Panc1 (cell line): ENCODE measurements around the gene HSP90AB1. TPM values are rescaled to one million over a fixed set of nuclear protein-coding genes. Genes with fewer than 3 reads are reported as not detected.

Experiments used
- ATAC-seq: fragments of 200-7000 bp; cut with Tn5 transposase; 2 replicates; pipeline ENCODE4 v1.9.1; 2020; ENCODE audit warnings: mild to moderate bottlenecking, moderate library complexity
- BruUV-seq: library from RNA; stranded (reverse); fragments of 400-500 nt; replicated peaks from 2 replicates; lab custom pipeline; 2021; lab: Mats Ljungman, UMichigan
- CTCF ChIA-PET: fragments of 300-600 bp; sonication (Branson Sonifier 250); formaldehyde crosslinking; loops from one replicate; lab custom pipeline; 2022; ENCODE audit warnings: antibody characterized with exemption; lab: Charles Lee
- POLR2A ChIA-PET: fragments of 300-600 bp; sonication (Branson Sonifier 250); formaldehyde crosslinking; loops from one replicate; lab custom pipeline; 2022; ENCODE audit warnings: antibody characterized with exemption; lab: Charles Lee
- DNase-seq: peaks from one replicate; pipeline ENCODE4 v3.0.0-alpha.2; 2010; ENCODE audit warnings: low read depth, low spot score
- H3K27ac ChIP-seq: 2 replicates; pipeline ENCODE4 v1.5.1; 2011; ENCODE audit warnings: mild to moderate bottlenecking, low read length, inconsistent platforms
- H3K27me3 ChIP-seq: fragments of 200-500 bp; sonication (Bioruptor generic); 2 replicates; pipeline ENCODE4 v1.6.0; 2014; ENCODE audit warnings: low read length, inconsistent platforms; ENCODE audit not compliant: control insufficient read depth, insufficient read depth
- H3K36me3 ChIP-seq: fragments of 200-500 bp; sonication (Bioruptor generic); 2 replicates; pipeline ENCODE4 v1.5.1; 2014; ENCODE audit warnings: inconsistent platforms, mild to moderate bottlenecking, low read length, moderate library complexity; ENCODE audit not compliant: control insufficient read depth, insufficient read depth
- H3K4me1 ChIP-seq: 2 replicates; pipeline ENCODE4 v1.5.1; 2011; ENCODE audit warnings: inconsistent platforms, mild to moderate bottlenecking, low read length, moderate library complexity; ENCODE audit not compliant: control insufficient read depth, insufficient read depth
- H3K4me3 ChIP-seq, 2 experiments: 2 replicates each; pipeline ENCODE4 v1.5.1; 2011 to 2012; ENCODE audit warnings: low read depth in 2 of 2, low read length in 2 of 2, mild to moderate bottlenecking in 2 of 2, inconsistent platforms in 1 of 2, moderate library complexity in 1 of 2
- H3K9me3 ChIP-seq: fragments of 200-500 bp; sonication (Bioruptor generic); 2 replicates; pipeline ENCODE4 v1.5.1; 2014; ENCODE audit warnings: low read depth, mild to moderate bottlenecking, inconsistent platforms, low read length, moderate library complexity; ENCODE audit not compliant: control insufficient read depth, insufficient read depth
- CTCF ChIP-seq: fragments of 450-650 bp; IDR thresholded peaks from 2 replicates; pipeline ENCODE4 v1.5.1; 2017; ENCODE audit warnings: mild to moderate bottlenecking
- POLR2AphosphoS5 ChIP-seq: IDR thresholded peaks from 2 replicates; pipeline ENCODE4 v1.6.1; 2012; ENCODE audit warnings: mild to moderate bottlenecking, low read depth, low read length, moderate library complexity
- SIN3A ChIP-seq: IDR thresholded peaks from 2 replicates; pipeline ENCODE4 v1.6.1; 2012; ENCODE audit warnings: low read depth, mild to moderate bottlenecking, low read length, moderate library complexity, borderline replicate concordance; ENCODE audit not compliant: insufficient read depth
- TCF7L2 ChIP-seq: IDR thresholded peaks from 2 replicates; pipeline ENCODE4 v1.6.1; 2011; ENCODE audit warnings: mild to moderate bottlenecking, low read depth, low read length, inconsistent platforms
- in situ Hi-C: cut with HindIII; loops from 2 replicates; pipeline ENCODE4 v1.10.0; 2016; ENCODE audit warnings: low sequenced_read_pairs, low pct_unique_long_range_greater_than_20kb
- intact Hi-C: fragments of 100-400 bp; cut with micrococcal nuclease; formaldehyde crosslinking; loops from one replicate; pipeline ENCODE4 v1.10.0; 2022; ENCODE audit not compliant: unreplicated experiment
- total RNA-seq: library from RNA; stranded (reverse); gene quantifications from one replicate; pipeline ENCODE4 v1.2.1, GENCODE V29; 2021; ENCODE audit not compliant: unreplicated experiment
- TF ChIP-seq, protein P1 (sequence below), 2 experiments: IDR thresholded peaks; 2 replicates each; pipeline ENCODE4 v1.6.1; 2011 to 2012; ENCODE audit warnings: low read depth in 2 of 2, control low read depth in 1 of 2, low read length in 1 of 2, mild to moderate bottlenecking in 1 of 2, moderate library complexity in 1 of 2; ENCODE audit not compliant: insufficient read depth in 1 of 2

Gene HSP90AB1
- total RNA-seq, 1 experiment from 2014 or later: 1,253 TPM

- ChIA-PET POLR2A (interaction anchor here (0.5 kb wide), 1 partner anchor 32 kb away, joined by 3 read pairs; no protein-coding TSS in a partner anchor), CTCF (interaction anchor here (0.6 kb wide), 1 partner anchor 46 kb away, joined by 6 read pairs; no protein-coding TSS in a partner anchor)
- TF ChIP-seq SIN3A (no peak), TCF7L2 (no peak), CTCF (no peak), POLR2AphosphoS5 (no peak)
- TF ChIP-seq, protein P1, sequence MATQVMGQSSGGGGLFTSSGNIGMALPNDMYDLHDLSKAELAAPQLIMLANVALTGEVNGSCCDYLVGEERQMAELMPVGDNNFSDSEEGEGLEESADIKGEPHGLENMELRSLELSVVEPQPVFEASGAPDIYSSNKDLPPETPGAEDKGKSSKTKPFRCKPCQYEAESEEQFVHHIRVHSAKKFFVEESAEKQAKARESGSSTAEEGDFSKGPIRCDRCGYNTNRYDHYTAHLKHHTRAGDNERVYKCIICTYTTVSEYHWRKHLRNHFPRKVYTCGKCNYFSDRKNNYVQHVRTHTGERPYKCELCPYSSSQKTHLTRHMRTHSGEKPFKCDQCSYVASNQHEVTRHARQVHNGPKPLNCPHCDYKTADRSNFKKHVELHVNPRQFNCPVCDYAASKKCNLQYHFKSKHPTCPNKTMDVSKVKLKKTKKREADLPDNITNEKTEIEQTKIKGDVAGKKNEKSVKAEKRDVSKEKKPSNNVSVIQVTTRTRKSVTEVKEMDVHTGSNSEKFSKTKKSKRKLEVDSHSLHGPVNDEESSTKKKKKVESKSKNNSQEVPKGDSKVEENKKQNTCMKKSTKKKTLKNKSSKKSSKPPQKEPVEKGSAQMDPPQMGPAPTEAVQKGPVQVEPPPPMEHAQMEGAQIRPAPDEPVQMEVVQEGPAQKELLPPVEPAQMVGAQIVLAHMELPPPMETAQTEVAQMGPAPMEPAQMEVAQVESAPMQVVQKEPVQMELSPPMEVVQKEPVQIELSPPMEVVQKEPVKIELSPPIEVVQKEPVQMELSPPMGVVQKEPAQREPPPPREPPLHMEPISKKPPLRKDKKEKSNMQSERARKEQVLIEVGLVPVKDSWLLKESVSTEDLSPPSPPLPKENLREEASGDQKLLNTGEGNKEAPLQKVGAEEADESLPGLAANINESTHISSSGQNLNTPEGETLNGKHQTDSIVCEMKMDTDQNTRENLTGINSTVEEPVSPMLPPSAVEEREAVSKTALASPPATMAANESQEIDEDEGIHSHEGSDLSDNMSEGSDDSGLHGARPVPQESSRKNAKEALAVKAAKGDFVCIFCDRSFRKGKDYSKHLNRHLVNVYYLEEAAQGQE (IDR thresholded peaks at IDR 0.05; ENCODE audit: insufficient read depth in 1 of 2, low read depth in 2 of 2, low read length in 1 of 2): no peak
- Histone ChIP-seq H3K27me3 (no peaks in the 10 kb centered on the region), H3K36me3 (no peaks in the 10 kb centered on the region), H3K27ac (no peak overlapping the region), H3K4me3 (no peak overlapping the region), H3K9me3 (no peaks in the 10 kb centered on the region), H3K4me1 (peaks cover 20% of the 10 kb centered on the region)
- in situ Hi-C loops: no loop called here
- DNase-seq (no peak), ATAC-seq (no peak)
- intact Hi-C loops: no loop called here
- no TSS peak for BruUV-seq
Observed at GRCh38 chr6:44207966-44208365, 38.9 kb upstream of the HSP90AB1 start.

- POLR2A ChIA-PET: no interaction called here
- Histone ChIP-seq H3K27ac (no peak overlapping the region), H3K27me3 (no peaks in the 10 kb centered on the region), H3K36me3 (no peaks in the 10 kb centered on the region), H3K9me3 (no peaks in the 10 kb centered on the region), H3K4me3 (no peak overlapping the region), H3K4me1 (peaks cover 3% of the 10 kb centered on the region)
- DNase-seq: no peak
- BruUV-seq: no TSS peak
- no peak for ATAC-seq
- in situ Hi-C loops (no loop called here), intact Hi-C loops (no loop called here)
- TF ChIP-seq TCF7L2: no peak
- no peak for TF ChIP-seq SIN3A
- no peak for TF ChIP-seq CTCF
- TF ChIP-seq, protein P1 (IDR thresholded peaks at IDR 0.05; ENCODE audit: insufficient read depth in 1 of 2, low read depth in 2 of 2, low read length in 1 of 2): no peak
- TF ChIP-seq POLR2AphosphoS5: no peak
- CTCF ChIA-PET: no interaction called here
Observed at GRCh38 chr6:44211284-44211683, 35.6 kb upstream of the HSP90AB1 start.
